Panc1 (cell line): ENCODE measurements around the gene FNDC8. TPM values are rescaled to one million over a fixed set of nuclear protein-coding genes. Genes with fewer than 3 reads are reported as not detected.

Source experiments
- ATAC-seq: fragments of 200-7000 bp; cut with Tn5 transposase; 2 replicates; pipeline ENCODE4 v1.9.1; 2020; ENCODE audit warnings: mild to moderate bottlenecking, moderate library complexity
- BruUV-seq: library from RNA; stranded (reverse); fragments of 400-500 nt; replicated peaks from 2 replicates; lab custom pipeline; 2021; lab: Mats Ljungman, UMichigan
- CTCF ChIA-PET: fragments of 300-600 bp; sonication (Branson Sonifier 250); formaldehyde crosslinking; loops from one replicate; lab custom pipeline; 2022; ENCODE audit warnings: antibody characterized with exemption; lab: Charles Lee
- POLR2A ChIA-PET: fragments of 300-600 bp; sonication (Branson Sonifier 250); formaldehyde crosslinking; loops from one replicate; lab custom pipeline; 2022; ENCODE audit warnings: antibody characterized with exemption; lab: Charles Lee
- DNase-seq: peaks from one replicate; pipeline ENCODE4 v3.0.0-alpha.2; 2010; ENCODE audit warnings: low read depth, low spot score
- H3K27ac ChIP-seq: 2 replicates; pipeline ENCODE4 v1.5.1; 2011; ENCODE audit warnings: mild to moderate bottlenecking, low read length, inconsistent platforms
- H3K27me3 ChIP-seq: fragments of 200-500 bp; sonication (Bioruptor generic); 2 replicates; pipeline ENCODE4 v1.6.0; 2014; ENCODE audit warnings: low read length, inconsistent platforms; ENCODE audit not compliant: control insufficient read depth, insufficient read depth
- H3K36me3 ChIP-seq: fragments of 200-500 bp; sonication (Bioruptor generic); 2 replicates; pipeline ENCODE4 v1.5.1; 2014; ENCODE audit warnings: inconsistent platforms, mild to moderate bottlenecking, low read length, moderate library complexity; ENCODE audit not compliant: control insufficient read depth, insufficient read depth
- H3K4me1 ChIP-seq: 2 replicates; pipeline ENCODE4 v1.5.1; 2011; ENCODE audit warnings: inconsistent platforms, mild to moderate bottlenecking, low read length, moderate library complexity; ENCODE audit not compliant: control insufficient read depth, insufficient read depth
- H3K4me3 ChIP-seq, 2 experiments: 2 replicates each; pipeline ENCODE4 v1.5.1; 2011 to 2012; ENCODE audit warnings: low read depth in 2 of 2, low read length in 2 of 2, mild to moderate bottlenecking in 2 of 2, inconsistent platforms in 1 of 2, moderate library complexity in 1 of 2
- H3K9me3 ChIP-seq: fragments of 200-500 bp; sonication (Bioruptor generic); 2 replicates; pipeline ENCODE4 v1.5.1; 2014; ENCODE audit warnings: low read depth, mild to moderate bottlenecking, inconsistent platforms, low read length, moderate library complexity; ENCODE audit not compliant: control insufficient read depth, insufficient read depth
- CTCF ChIP-seq: fragments of 450-650 bp; IDR thresholded peaks from 2 replicates; pipeline ENCODE4 v1.5.1; 2017; ENCODE audit warnings: mild to moderate bottlenecking
- POLR2AphosphoS5 ChIP-seq: IDR thresholded peaks from 2 replicates; pipeline ENCODE4 v1.6.1; 2012; ENCODE audit warnings: mild to moderate bottlenecking, low read depth, low read length, moderate library complexity
- REST ChIP-seq, 2 experiments: IDR thresholded peaks; 2 replicates each; pipeline ENCODE4 v1.6.1; 2011 to 2012; ENCODE audit warnings: low read depth in 2 of 2, control low read depth in 1 of 2, low read length in 1 of 2, mild to moderate bottlenecking in 1 of 2, moderate library complexity in 1 of 2; ENCODE audit not compliant: insufficient read depth in 1 of 2
- SIN3A ChIP-seq: IDR thresholded peaks from 2 replicates; pipeline ENCODE4 v1.6.1; 2012; ENCODE audit warnings: low read depth, mild to moderate bottlenecking, low read length, moderate library complexity, borderline replicate concordance; ENCODE audit not compliant: insufficient read depth
- TCF7L2 ChIP-seq: IDR thresholded peaks from 2 replicates; pipeline ENCODE4 v1.6.1; 2011; ENCODE audit warnings: mild to moderate bottlenecking, low read depth, low read length, inconsistent platforms
- in situ Hi-C: cut with HindIII; loops from 2 replicates; pipeline ENCODE4 v1.10.0; 2016; ENCODE audit warnings: low sequenced_read_pairs, low pct_unique_long_range_greater_than_20kb
- intact Hi-C: fragments of 100-400 bp; cut with micrococcal nuclease; formaldehyde crosslinking; loops from one replicate; pipeline ENCODE4 v1.10.0; 2022; ENCODE audit not compliant: unreplicated experiment
- total RNA-seq: library from RNA; stranded (reverse); gene quantifications from one replicate; pipeline ENCODE4 v1.2.1, GENCODE V29; 2021; ENCODE audit not compliant: unreplicated experiment

FNDC8 gene
- total RNA-seq, 1 experiment from 2014 or later = not detected

- no TSS peak for BruUV-seq
- POLR2A ChIA-PET = no interaction called here
- H3K27ac ChIP-seq = no peak overlapping the region
- no peaks in the 10 kb centered on the region for H3K36me3 ChIP-seq
- no peak for TF ChIP-seq CTCF
- TF ChIP-seq TCF7L2 = no peak
- TF ChIP-seq REST (IDR thresholded peaks at IDR 0.05; ENCODE audit: insufficient read depth in 1 of 2, low read depth in 2 of 2, low read length in 1 of 2) = no peak
- TF ChIP-seq POLR2AphosphoS5 = no peak
- intact Hi-C loops = no loop called here
- DNase-seq (no peak), ATAC-seq (no peak)
- in situ Hi-C loops = no loop called here
- no peaks in the 10 kb centered on the region for H3K27me3 ChIP-seq
- H3K9me3 ChIP-seq = no peaks in the 10 kb centered on the region
- CTCF ChIA-PET = no interaction called here
- H3K4me1 ChIP-seq = no peaks in the 10 kb centered on the region
- H3K4me3 ChIP-seq = no peak overlapping the region
These were observed 24.9 kb downstream of the FNDC8 start for GRCh38 chr17:35146214-35146833.

GRCh38 chr17:35147375-35147905, 26.0 kb downstream of the FNDC8 start, which contains the start of gene UNC45B:
Gene UNC45B, plus strand, starts transcription at chr17:35147817. Its CDS starts 447 bp downstream, at chr17:35148264.
- ChIA-PET POLR2A (interaction anchor here (0.6 kb wide), 1 partner anchor 534 kb away, joined by 3 read pairs; no protein-coding TSS in a partner anchor), CTCF (no interaction called here)
- ATAC-seq (no peak), DNase-seq (no peak)
- no peaks in the 10 kb centered on the region for H3K36me3 ChIP-seq
- intact Hi-C loops = no loop called here
- H3K27me3 ChIP-seq = 0 out of 2 replicates have a peak, but pooled peaks cover 2% of the 10 kb centered on the region
- TF ChIP-seq POLR2AphosphoS5 (no peak), CTCF (no peak), TCF7L2 (no peak), REST (IDR thresholded peaks at IDR 0.05; ENCODE audit: insufficient read depth in 1 of 2, low read depth in 2 of 2, low read length in 1 of 2) (no peak), SIN3A (no peak)
- H3K9me3 ChIP-seq = no peaks in the 10 kb centered on the region
- no peaks in the 10 kb centered on the region for H3K4me1 ChIP-seq
- no peak within 1 kb of the TSS for H3K4me3 ChIP-seq
- BruUV-seq = no TSS peak
- H3K27ac ChIP-seq = no peak within 1 kb of the TSS
- in situ Hi-C loops = no loop called here
